ENCODE results near the gene C6orf15.
A peak's percentile ranks its signal among the peaks of the same experiment; 100 is the strongest.
"Not testable (repeated sequence)": the region's sequence is repeated elsewhere in the genome, so short reads cannot be mapped to it uniquely, and the experiment has no call there.

The C6orf15 gene

DNA sequence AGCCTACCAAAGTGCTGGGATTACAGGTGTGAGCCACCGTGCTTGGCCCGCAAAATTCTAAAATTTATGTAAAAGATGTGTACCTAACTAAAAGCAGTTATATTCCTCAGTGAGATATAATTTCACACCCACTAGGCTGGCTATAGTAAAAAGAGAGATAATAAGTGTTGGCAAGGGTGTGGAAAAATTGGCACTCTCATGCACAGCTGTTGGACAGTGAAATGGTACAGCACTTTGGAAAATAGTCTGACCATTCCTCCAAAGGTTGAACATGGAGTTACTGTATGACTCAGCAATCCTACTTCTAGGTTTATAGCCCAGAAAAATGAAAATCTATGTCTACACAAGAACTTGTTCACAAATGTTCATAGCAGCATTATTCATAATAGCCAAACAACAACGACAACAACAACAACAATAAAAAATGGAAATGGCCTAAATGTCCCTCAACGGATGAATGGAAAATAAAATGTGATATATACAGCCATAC is 13.9 kb downstream of the C6orf15 start:
- DNase-seq, result no peak

GRCh38 chr6:31096656-31097055 is 15.7 kb downstream of the C6orf15 start:
- DNase-seq, result no peak

- no peak for DNase-seq
Observed at GRCh38 chr6:31096215-31096614, 16.2 kb downstream of the C6orf15 start.

DNA sequence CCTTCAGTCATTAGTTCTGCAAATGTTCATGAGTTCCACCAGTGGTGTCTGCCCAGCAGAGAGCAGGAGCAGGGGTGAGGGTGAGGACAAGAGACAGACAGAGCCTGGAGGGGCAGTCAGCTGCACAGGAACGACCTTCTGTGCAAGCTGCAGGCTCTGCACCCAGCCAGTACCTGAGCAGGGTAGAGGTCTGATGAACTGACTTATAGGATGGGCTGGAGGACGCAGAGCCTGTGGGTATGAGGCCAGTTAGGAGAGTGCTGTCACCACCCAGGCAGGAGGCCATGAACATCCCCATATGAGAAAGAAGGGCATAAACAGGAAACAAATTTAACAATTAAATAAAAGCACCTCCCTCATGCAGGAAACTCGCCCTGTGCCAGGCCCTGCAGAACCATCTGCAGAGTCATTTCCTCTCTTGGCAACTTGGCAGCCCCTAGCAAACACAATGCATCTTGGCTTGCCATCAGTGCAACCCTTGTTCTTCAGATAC is 17.9 kb downstream of the C6orf15 start:
- DNase-seq, result peak; percentile 15

DNA sequence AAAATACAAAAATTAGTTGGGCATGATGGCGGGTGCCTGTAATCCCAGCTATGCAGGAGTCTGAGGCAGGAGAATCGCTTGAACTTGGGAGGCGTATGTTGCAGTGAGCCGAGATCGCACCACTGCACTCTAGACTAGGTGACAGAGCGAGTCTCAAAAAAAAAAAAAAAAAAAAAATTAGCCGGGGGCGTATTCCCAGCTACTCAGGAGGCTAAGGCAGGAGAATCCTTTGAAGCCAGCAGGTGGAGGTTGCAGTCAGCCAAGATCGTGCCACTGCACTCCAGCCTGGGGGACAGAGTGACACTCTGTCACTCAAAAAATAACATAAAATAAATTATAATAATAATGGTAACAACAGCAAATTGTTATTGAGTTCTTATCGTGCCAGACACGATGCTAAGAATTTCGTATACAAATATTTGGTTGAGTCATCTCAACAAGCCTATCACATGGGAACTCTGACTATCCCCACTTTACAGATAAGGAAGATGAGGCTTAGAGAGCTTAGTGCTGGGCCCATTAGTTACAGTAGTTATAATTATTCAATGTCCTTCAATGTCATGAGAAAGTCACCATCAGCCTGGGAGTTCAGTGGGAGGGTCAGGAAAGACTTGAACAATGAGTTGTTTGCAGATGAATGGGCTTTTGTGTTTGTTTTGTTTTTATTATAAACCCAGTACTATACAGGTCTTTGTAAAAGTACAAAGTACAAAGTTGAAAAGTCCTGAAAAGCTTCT is 19.4 kb downstream of the C6orf15 start:
- DNase-seq, result no peak

DNA sequence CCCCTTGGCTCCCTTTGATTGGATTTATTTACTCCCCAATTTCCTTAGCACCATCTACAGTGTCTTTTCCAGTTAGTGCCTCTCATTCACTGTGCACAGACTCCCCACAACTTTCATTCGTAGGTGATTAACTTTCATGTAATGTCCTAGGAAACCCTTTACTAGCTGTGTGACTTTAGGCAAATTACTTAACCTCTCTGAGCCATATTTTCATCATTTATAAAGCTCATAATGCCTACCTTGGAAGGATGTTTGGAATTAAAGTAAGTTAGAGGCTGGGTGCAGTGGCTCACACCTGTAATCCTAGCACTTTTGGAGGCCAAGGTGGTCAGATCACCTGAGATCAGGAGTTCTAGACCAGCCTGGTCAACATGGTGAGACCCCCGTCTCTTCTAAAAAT is 20.1 kb downstream of the C6orf15 start:
- DNase-seq, result no peak

DNA sequence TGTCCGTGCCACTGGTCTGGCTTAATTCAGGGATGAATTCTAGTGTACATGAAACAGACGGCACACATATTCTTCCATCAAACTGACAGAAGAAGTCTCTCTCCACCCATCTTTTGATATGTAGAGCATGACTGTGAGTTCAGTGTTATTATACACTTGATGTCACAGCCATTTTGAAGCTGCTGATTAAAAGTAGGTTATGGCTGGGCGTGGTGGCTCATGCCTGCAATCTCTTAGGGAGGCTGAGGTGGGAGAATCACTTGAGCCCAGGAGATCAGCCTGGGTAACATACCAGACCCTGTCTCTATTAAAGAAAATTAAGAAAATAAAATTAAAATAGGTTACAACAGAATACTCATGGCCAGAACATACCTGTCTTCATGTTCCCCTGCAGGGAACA is 20.7 kb downstream of the C6orf15 start:
- no peak for DNase-seq

- no peak for DNase-seq
Observed at GRCh38 chr6:31090973-31091364, 21.4 kb downstream of the C6orf15 start.

DNA sequence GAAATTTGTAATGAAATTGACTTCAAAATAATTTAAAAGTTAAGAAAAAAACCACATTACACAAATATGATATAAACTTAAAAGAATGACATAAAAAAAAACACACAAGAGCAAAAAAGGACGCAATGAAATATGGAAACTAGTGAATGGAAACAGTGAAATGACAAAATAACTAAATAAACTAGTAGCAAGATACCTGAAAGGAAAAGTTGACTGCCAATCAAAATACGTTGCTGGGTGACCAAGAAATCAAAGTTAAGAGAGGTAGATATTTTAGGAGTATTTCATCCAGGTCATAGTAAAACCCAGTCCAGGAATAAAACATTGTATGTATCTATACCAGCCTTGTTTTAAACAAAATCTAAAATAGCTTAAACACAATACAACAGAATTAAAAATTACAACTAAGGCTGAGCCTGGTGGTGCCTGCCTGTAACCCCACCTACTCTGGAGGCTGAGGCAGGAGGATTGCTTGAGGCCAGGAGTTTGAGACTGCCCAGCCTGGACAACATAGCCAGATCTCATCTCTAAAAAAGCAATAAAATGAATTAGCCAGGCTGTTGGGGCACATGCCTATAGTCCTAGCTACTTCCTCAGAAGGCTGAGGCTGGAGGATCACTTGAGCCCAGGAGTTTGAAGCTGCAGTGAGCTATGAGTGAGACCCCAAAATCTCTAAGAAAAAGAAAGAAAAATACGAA is 22.0 kb downstream of the C6orf15 start:
- DNase-seq, result no peak

DNA sequence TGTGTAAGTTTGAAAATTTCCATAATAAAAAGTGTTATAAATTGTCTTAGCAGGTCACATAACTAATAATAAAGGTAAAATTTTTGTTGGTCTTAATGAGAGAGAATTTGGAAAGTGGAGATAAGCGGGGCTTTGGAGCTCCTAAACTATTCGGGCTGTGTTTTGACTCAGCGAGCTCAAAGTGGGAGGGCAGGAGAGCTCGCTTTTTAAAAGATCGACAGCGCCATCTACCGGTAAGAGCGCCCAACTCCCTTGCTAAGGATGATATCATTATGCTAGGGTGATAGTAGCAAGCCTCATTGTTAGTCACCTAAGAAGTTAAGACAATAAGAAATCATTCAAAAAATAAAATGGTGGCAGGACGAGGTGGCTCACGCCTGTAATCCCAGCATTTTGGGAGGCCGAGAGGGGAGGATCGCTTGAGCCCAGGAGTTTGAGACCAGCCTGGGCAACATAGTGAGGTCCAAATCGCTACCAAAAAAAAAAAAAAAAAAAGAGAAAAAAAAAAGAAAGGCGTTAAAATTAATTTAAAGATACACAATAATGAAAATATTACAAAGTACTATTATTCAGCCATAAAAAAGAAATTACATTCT is 24.8 kb downstream of the C6orf15 start:
- peak; percentile 83 for DNase-seq

GRCh38 chr6:31086788-31087440 is 25.5 kb downstream of the C6orf15 start:
- DNase-seq, result no peak

- no peak for DNase-seq
Observed at GRCh38 chr6:31083742-31084354, 28.5 kb downstream of the C6orf15 start.

DNA sequence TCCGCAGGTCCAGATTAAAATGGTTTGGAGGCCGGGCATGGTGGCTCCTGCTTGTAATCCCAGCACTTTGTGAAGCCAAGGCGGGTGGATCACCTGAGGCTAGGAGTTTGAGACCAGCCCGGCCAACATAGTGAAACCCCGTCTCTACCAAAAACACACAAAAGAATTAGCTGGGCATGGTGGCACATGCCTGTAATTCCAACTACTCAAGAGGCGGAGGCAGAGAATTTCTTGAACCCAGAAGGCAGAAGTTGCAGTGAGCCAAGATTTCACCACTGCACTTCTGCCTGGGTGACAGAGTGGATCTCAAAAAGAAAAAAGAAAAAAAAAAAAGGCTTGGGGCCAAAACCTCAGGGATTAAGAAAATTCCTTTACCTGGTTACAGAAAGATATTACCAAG is 30.5 kb downstream of the C6orf15 start:
- DNase-seq, result no peak

GRCh38 chr6:31079656-31080261 is 32.6 kb downstream of the C6orf15 start:
- peak; percentile 46 for DNase-seq

- no peak for DNase-seq
Observed at GRCh38 chr6:31076611-31077010, 35.8 kb downstream of the C6orf15 start.

GRCh38 chr6:31075528-31075927 is 36.8 kb downstream of the C6orf15 start:
- DNase-seq, result no peak

DNA sequence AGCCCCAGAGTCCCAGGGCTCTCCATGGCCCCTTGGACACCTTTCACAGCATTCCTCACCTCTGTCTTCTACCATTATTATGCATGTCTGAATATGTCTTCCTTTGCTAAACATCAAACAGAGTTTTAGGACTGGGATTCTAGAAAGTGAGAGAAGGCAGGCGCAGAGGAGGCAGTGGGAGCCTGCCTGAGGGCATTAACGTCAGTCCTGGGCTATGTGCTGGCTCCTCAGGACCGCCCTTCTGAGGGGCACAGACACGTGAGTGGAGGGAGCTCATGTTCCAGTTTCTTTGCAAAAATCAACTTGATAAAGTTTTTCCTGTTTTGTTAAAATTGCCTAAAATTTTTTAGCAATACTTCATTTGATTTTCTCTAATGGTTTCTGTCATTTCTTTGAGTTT is 38.0 kb downstream of the C6orf15 start:
- DNase-seq, result no peak

DNA sequence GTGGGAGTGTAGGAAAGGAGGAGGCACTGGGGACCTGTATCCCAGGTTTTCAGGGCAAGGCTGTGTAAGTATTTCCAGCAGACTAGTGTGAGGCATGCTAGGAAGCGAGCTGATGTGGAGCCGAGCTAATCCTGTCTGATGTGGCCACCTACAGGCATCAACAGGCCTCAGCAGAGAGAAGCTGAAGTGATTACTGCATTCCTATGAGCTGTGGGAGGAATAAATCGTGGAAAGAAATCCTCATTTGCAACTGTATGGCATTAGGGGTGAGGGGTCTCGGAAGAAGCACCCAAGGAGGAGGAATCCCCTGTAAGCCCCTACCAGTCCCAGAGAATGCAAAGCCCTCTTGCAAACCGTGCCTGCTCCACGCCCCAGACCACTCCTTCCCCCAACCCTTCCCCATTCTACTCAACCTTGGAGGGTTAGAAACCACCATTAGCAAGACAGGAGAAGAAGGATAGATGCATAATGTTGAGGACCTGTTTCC is 41.6 kb downstream of the C6orf15 start:
- DNase-seq, result no peak

- DNase-seq, result peak; percentile 38
Observed at GRCh38 chr6:31068669-31069340, 43.6 kb downstream of the C6orf15 start.

- DNase-seq, result not testable (repeated sequence)
Observed at GRCh38 chr6:31067891-31068668, 44.3 kb downstream of the C6orf15 start.

- not testable (repeated sequence) for DNase-seq
Observed at GRCh38 chr6:31067028-31067427, 45.3 kb downstream of the C6orf15 start.
